Chondrocyte (in vitro differentiated cells): ENCODE results near the gene EPHB1. TPM values are rescaled to one million over a fixed set of nuclear protein-coding genes. Genes with fewer than 3 reads are reported as not detected.

Experiments
- DNase-seq: peaks from one replicate; pipeline ENCODE4 v3.0.0; 2021; ENCODE audit warnings: mixed read lengths, low spot score
- H3K27ac Mint-ChIP-seq: one replicate; pipeline ENCODE4 v1.8.0; 2021; ENCODE audit warnings: mild to moderate bottlenecking, moderate library complexity, mixed read lengths; ENCODE audit not compliant: unreplicated experiment
- H3K27me3 Mint-ChIP-seq: 2 replicates; pipeline ENCODE4 v1.8.0; 2021; ENCODE audit warnings: low read depth, mixed read lengths
- H3K36me3 Mint-ChIP-seq: 2 replicates; pipeline ENCODE4 v1.8.0; 2021; ENCODE audit warnings: low read depth, mixed read lengths
- H3K4me1 Mint-ChIP-seq: 2 replicates; pipeline ENCODE4 v1.8.0; 2021; ENCODE audit warnings: low read depth, mild to moderate bottlenecking, mixed read lengths
- H3K4me3 Mint-ChIP-seq: one replicate; pipeline ENCODE4 v1.8.0; 2021; ENCODE audit warnings: mild to moderate bottlenecking, moderate library complexity, mixed read lengths; ENCODE audit not compliant: unreplicated experiment
- H3K9me3 Mint-ChIP-seq: 2 replicates; pipeline ENCODE4 v1.8.0; 2021; ENCODE audit warnings: low read depth, mixed read lengths
- total RNA-seq: library from RNA; stranded (reverse); gene quantifications from 3 replicates; pipeline ENCODE4 v1.2.1, GENCODE V29; 2021
- TF ChIP-seq, protein P1 (sequence below): fragments of 200-600 bp; sonication (generic); IDR thresholded peaks from 2 replicates; pipeline ENCODE4 v1.5.0; 2021; ENCODE audit warnings: antibody characterized with exemption, mild to moderate bottlenecking, moderate library complexity

EPHB1 gene
- total RNA-seq, 1 donor from 2014 or later, result 1.7 TPM

DNA sequence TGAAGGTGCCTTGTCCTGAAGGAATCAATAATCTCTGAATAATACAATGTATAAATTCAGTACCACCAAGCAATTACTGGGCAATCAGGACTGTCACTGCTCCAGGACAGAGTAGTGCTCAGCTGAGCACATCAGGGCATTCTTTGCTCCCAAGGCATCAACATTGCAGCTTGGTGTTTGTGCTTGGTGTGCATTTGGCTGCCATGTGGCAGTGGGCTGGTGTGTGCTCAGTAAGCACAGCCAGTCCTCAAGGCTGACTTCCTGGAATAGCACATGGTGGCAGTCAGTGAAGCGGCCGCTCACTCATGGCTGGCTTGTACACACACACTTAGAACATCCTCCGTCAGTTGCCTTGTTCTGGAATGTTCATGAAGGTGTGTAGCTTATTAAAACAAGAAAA, 217.0 kb downstream of the EPHB1 start:
- H3K9me3 Mint-ChIP-seq, result no peaks in the 10 kb centered on the region
- H3K27ac Mint-ChIP-seq, result no peak overlapping the region
- no peak for DNase-seq
- H3K4me3 Mint-ChIP-seq, result no peak overlapping the region
- no peaks in the 10 kb centered on the region for H3K36me3 Mint-ChIP-seq
- peaks cover 4% of the 10 kb centered on the region for H3K4me1 Mint-ChIP-seq
- TF ChIP-seq, protein P1, sequence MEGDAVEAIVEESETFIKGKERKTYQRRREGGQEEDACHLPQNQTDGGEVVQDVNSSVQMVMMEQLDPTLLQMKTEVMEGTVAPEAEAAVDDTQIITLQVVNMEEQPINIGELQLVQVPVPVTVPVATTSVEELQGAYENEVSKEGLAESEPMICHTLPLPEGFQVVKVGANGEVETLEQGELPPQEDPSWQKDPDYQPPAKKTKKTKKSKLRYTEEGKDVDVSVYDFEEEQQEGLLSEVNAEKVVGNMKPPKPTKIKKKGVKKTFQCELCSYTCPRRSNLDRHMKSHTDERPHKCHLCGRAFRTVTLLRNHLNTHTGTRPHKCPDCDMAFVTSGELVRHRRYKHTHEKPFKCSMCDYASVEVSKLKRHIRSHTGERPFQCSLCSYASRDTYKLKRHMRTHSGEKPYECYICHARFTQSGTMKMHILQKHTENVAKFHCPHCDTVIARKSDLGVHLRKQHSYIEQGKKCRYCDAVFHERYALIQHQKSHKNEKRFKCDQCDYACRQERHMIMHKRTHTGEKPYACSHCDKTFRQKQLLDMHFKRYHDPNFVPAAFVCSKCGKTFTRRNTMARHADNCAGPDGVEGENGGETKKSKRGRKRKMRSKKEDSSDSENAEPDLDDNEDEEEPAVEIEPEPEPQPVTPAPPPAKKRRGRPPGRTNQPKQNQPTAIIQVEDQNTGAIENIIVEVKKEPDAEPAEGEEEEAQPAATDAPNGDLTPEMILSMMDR, result no peak
- no peaks in the 10 kb centered on the region for H3K27me3 Mint-ChIP-seq

DNA sequence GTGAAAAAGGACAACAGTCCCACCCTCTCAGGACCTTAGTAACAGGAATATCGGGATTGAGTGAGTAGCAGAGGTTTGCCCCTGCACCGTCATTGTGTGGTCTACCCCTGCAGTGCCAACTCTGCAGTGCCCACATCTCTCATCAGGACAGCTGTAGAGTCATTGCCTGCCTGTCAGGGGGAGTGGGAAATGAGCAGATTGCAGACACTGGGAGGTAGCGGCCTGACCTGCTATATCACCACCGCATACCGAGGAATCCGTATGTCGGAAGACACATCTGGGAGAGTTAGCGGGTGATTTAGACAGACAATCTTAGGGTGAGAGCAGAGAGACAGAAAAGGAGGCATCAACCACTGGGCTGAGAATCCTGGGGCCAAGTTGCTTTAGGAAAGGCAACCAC, 218.1 kb downstream of the EPHB1 start:
- no peaks in the 10 kb centered on the region for H3K27me3 Mint-ChIP-seq
- no peak for DNase-seq
- H3K9me3 Mint-ChIP-seq, result no peaks in the 10 kb centered on the region
- H3K36me3 Mint-ChIP-seq, result no peaks in the 10 kb centered on the region
- H3K4me1 Mint-ChIP-seq, result no peaks in the 10 kb centered on the region
- TF ChIP-seq, protein P1, result no peak
- no peak overlapping the region for H3K4me3 Mint-ChIP-seq
- H3K27ac Mint-ChIP-seq, result no peak overlapping the region

DNA sequence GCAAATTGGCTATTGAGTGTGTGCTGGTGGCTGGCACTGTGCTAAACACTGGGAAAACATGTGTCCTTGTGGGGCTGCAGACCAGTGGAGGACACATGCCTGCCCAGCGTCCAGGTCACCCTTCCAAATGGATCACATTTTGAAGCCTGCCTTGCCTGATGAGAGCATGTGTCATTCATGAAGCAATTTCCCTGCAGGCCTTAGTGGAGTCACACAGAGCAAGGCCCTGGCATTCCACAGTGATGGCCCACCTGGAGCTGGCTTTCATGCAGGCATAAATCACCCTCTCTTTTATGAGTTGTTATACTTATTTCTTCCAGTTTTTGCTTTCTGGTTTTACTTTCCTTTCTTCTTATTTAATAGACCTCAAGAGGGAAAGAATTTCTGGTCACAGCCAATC, 219.5 kb downstream of the EPHB1 start:
- H3K4me1 Mint-ChIP-seq, result no peaks in the 10 kb centered on the region
- H3K36me3 Mint-ChIP-seq, result no peaks in the 10 kb centered on the region
- no peaks in the 10 kb centered on the region for H3K9me3 Mint-ChIP-seq
- H3K27me3 Mint-ChIP-seq, result no peaks in the 10 kb centered on the region
- H3K27ac Mint-ChIP-seq, result no peak overlapping the region
- no peak for DNase-seq
- TF ChIP-seq, protein P1, result no peak
- no peak overlapping the region for H3K4me3 Mint-ChIP-seq

DNA sequence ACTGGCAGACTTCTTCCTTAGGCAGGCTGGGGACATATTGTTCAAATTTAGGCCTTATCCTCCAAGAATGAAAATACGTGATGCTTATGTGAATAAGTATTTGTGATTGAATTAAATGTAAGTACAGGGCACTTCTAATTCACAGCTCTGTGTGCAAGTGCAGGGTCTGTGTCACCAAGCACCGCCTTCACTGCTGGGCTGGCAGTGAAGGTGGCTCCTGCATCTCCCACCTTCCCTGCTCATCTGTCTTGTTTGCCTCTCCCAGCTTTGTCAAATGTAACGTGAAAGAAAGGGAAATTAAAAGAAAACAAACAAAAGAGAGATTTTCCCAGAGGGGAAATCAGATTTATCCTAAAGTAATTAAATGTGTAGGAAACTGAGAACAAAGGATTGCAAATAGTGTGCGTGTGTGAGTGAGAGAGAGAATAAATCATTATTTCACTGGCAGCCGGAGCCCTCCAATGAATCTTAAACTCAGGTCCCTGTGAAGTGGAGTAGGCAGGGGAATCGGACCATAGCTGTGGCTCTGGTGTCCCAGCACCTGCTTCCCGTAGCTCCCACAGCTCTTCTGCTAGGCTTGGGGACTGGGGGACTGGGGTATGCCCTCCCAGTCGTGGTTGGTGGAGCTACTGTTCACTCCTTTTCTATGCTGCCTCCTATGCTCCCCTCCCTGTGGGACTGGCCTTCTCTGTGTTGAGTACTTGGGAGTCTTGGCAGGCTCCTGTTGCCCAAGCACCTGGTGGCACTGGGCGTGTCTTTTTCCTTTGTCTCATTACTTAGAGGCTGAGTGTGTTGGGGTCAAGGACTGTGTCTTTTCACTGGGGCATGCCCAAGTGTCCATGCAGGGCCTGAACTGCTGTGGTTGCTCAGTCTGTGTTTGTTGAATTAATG, 222.2 kb downstream of the EPHB1 start:
- no peaks in the 10 kb centered on the region for H3K27me3 Mint-ChIP-seq
- no peak overlapping the region for H3K4me3 Mint-ChIP-seq
- no peaks in the 10 kb centered on the region for H3K36me3 Mint-ChIP-seq
- no peaks in the 10 kb centered on the region for H3K9me3 Mint-ChIP-seq
- no peak overlapping the region for H3K27ac Mint-ChIP-seq
- DNase-seq, result no peak
- TF ChIP-seq, protein P1, result no peak
- no peaks in the 10 kb centered on the region for H3K4me1 Mint-ChIP-seq

DNA sequence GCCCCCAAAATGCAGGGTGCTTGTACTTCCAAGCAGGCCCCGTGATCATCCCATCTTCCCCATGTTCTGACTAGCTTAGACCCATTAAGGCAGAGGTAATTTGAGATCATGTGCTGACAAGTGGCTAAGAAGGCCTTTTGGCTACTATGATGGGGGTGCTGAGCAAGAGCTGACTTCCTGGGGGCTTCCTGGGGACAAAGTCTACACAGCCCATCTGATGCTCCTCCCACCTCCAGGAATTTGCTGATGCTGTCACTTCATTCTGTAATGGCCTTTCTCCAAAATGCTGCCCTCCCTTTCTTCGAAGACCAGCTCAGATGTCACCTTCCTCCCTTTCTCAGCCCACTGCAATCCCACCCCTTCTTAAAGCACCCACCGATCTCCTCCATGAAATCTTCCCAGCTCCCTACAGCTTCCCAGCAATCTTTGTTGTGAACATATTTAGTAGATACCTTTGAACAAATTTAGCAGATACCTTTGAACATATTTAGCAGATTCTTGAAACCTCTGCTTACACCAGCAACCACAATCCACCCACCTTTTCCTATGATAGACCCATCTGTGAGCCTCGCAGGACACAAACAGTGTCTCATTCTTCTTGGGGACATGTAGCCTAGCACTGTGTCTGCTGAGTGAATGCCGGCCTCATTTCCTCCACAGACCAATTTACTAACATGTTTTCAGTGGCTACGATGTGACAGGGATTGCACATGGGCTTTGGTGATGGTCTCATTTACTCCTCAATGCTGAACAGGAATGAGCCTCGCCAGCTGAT, 223.3 kb downstream of the EPHB1 start:
- TF ChIP-seq, protein P1, result no peak
- H3K27ac Mint-ChIP-seq, result no peak overlapping the region
- H3K4me3 Mint-ChIP-seq, result no peak overlapping the region
- H3K4me1 Mint-ChIP-seq, result no peaks in the 10 kb centered on the region
- H3K36me3 Mint-ChIP-seq, result no peaks in the 10 kb centered on the region
- H3K9me3 Mint-ChIP-seq, result no peaks in the 10 kb centered on the region
- no peaks in the 10 kb centered on the region for H3K27me3 Mint-ChIP-seq
- no peak for DNase-seq
